K562 (cell line): Measurements from ENCODE around the gene RBPMS2. TPM values are rescaled to one million over a fixed set of nuclear protein-coding genes. Genes with fewer than 3 reads are reported as not detected.

ENCODE experiments used
- ATAC-seq: fragments of 200-7000 bp; cut with Tn5 transposase; 3 replicates; pipeline ENCODE4 v1.9.1; 2020; ENCODE audit warnings: moderate library complexity
- BruUV-seq: library from RNA; stranded (reverse); fragments of 400-500 nt; replicated peaks from 2 replicates; lab custom pipeline; 2021; lab: Mats Ljungman, UMichigan
- CTCF ChIA-PET: fragments of 300-600 bp; formaldehyde crosslinking; extraction: SDS; loops from one replicate; lab custom pipeline; 2021; ENCODE audit warnings: low intra/inter-chr PET ratio; lab: Yijun Ruan, JAX
- POLR2A ChIA-PET: fragments of 300-600, 350-650 bp; sonication (Branson Sonifier 250); formaldehyde crosslinking; extraction: SDS; loops from one replicate; lab custom pipeline; 2021; ENCODE audit warnings: antibody characterized with exemption, inconsistent platforms; lab: Yijun Ruan, JAX
- DNase-seq, 4 experiments: peaks; one replicate each; pipeline versions ENCODE4 v3.0.0 to v3.0.0-alpha.2; 2011 to 2018; ENCODE audit warnings: low spot score in 3 of 4, mixed read lengths in 3 of 4; ENCODE audit errors: extremely low read depth in 1 of 4
- FAIRE-seq: peaks from 2 replicates; lab custom pipeline; 2011; peaks lifted over from hg19 to GRCh38; lab: Jason Lieb, UNC
- H2AFZ ChIP-seq: 2 replicates; pipeline ENCODE4 v1.6.0; 2011; ENCODE audit warnings: low read depth, low read length, control low read depth, inconsistent platforms
- H3K27ac ChIP-seq: fragments of 200-600 bp; 3 replicates; pipeline ENCODE4 v1.8.0; 2011; ENCODE audit warnings: low read depth, mild to moderate bottlenecking, control low read depth, inconsistent platforms, low read length, moderate library complexity, mixed read lengths; ENCODE audit errors: extremely low read depth
- H3K27me3 ChIP-seq, 2 experiments: fragments of 300-600 bp in 1 of 2; 2 replicates in 1 of 2; 3 replicates in 1 of 2; pipeline versions ENCODE4 v1.6.0 to v1.8.0; 2011; ENCODE audit warnings: inconsistent platforms in 2 of 2, low read length in 2 of 2, mild to moderate bottlenecking in 1 of 2, mixed read lengths in 1 of 2, moderate library complexity in 1 of 2; ENCODE audit not compliant: control insufficient read depth in 2 of 2, insufficient read depth in 2 of 2
- H3K36me3 ChIP-seq: fragments of 300-600 bp; 3 replicates; pipeline ENCODE4 v1.8.0; 2011; ENCODE audit warnings: mild to moderate bottlenecking, low read length, inconsistent platforms; ENCODE audit not compliant: control insufficient read depth, insufficient read depth
- H3K4me1 ChIP-seq, 2 experiments: fragments of 200-600 bp in 1 of 2; replicated peaks in 1 of 2; 2 replicates in 1 of 2; 3 replicates in 1 of 2; pipeline versions ENCODE4 v1.5.1 to v1.8.0; 2011; ENCODE audit warnings: inconsistent platforms in 2 of 2, low read length in 2 of 2, mild to moderate bottlenecking in 1 of 2, mixed read lengths in 1 of 2, moderate library complexity in 1 of 2; ENCODE audit not compliant: control insufficient read depth in 2 of 2, insufficient read depth in 2 of 2
- H3K4me2 ChIP-seq: 2 replicates; pipeline ENCODE4 v1.6.1; 2011; ENCODE audit warnings: low read length, control low read depth, inconsistent platforms, mixed read lengths; ENCODE audit not compliant: insufficient read depth
- H3K4me3 ChIP-seq: fragments of 200-600 bp; sonication (generic), shearing (Covaris generic); 2 replicates; pipeline ENCODE4 v1.5.1; 2016; ENCODE audit warnings: control low read depth, inconsistent platforms
- H3K79me2 ChIP-seq: fragments of 200-600 bp; 3 replicates; pipeline ENCODE4 v1.8.0; 2011; ENCODE audit warnings: low read length, inconsistent platforms; ENCODE audit not compliant: control insufficient read depth, insufficient read depth
- H3K9ac ChIP-seq, 2 experiments: 2 replicates each; pipeline versions ENCODE4 v1.6.0 to v1.6.1; 2011; ENCODE audit warnings: low read depth in 2 of 2, low read length in 2 of 2, control low read depth in 1 of 2, inconsistent platforms in 1 of 2, mild to moderate bottlenecking in 1 of 2, mixed read lengths in 1 of 2; ENCODE audit not compliant: insufficient read depth in 1 of 2
- H3K9me1 ChIP-seq: one replicate; pipeline ENCODE4 v1.6.0; 2011; ENCODE audit warnings: inconsistent platforms, mild to moderate bottlenecking, low read length, moderate library complexity; ENCODE audit not compliant: control insufficient read depth, insufficient read depth
- H3K9me3 ChIP-seq: replicated peaks from 2 replicates; pipeline ENCODE4 v1.5.1; 2011; ENCODE audit warnings: low read depth, low read length, inconsistent platforms; ENCODE audit not compliant: control insufficient read depth, insufficient read depth
- H4K20me1 ChIP-seq: replicated peaks from 2 replicates; pipeline ENCODE4 v1.6.1; 2011; ENCODE audit warnings: low read length, inconsistent platforms, mixed read lengths; ENCODE audit not compliant: control insufficient read depth, insufficient read depth
- ARID3B ChIP-seq: fragments of 250-450 bp; sonication (Bioruptor Pico); IDR thresholded peaks from 2 replicates; pipeline ENCODE4 v1.4.0; 2020; ENCODE audit warnings: borderline replicate concordance
- ARNT ChIP-seq, 2 experiments: fragments of 450-650 bp; IDR thresholded peaks; 2 replicates each; pipeline ENCODE4 v1.6.1; 2016; ENCODE audit warnings: mild to moderate bottlenecking in 1 of 2
- HCFC1 ChIP-seq: IDR thresholded peaks from 2 replicates; pipeline ENCODE4 v1.6.1; 2012; ENCODE audit warnings: low read depth, low read length, improper control_type of control experiment
- HINFP ChIP-seq: fragments of 450-650 bp; conservative IDR thresholded peaks from 2 replicates; pipeline ENCODE4 v1.6.1; 2016; ENCODE audit warnings: missing genetic modification characterization, low read depth, mild to moderate bottlenecking, control low read depth, missing compliant biosample characterization
- HNRNPLL ChIP-seq: fragments of 200-400 bp; formaldehyde crosslinking; IDR thresholded peaks from 2 replicates; pipeline ENCODE4 v1.6.1; 2017; ENCODE audit warnings: low read length, low read depth, mild to moderate bottlenecking; ENCODE audit not compliant: poor library complexity, severe bottlenecking
- PCBP2 ChIP-seq: fragments of 200-400 bp; formaldehyde crosslinking; IDR thresholded peaks from 2 replicates; pipeline ENCODE4 v1.6.1; 2018; ENCODE audit warnings: low read length, low read depth, mild to moderate bottlenecking, moderate library complexity; ENCODE audit not compliant: poor library complexity, severe bottlenecking
- ZNF778 ChIP-seq: fragments of 450-650 bp; formaldehyde crosslinking; IDR thresholded peaks from 2 replicates; pipeline ENCODE4 v1.4.0; 2020; ENCODE audit warnings: mild to moderate bottlenecking, moderate library complexity
- WGBS: fragments of 100-300 bp; shearing (Covaris generic); methylation state at CpG from one replicate; pipeline ENCODE4 v1.1.6; 2016; ENCODE audit warnings: low coverage, mixed read lengths; ENCODE audit not compliant: insufficient coverage; ENCODE audit errors: missing lambda C conversion rate; 5-methylcytosine and 5-hydroxymethylcytosine counted together
- in situ Hi-C: fragments of 300-500 bp; cut with MboI; formaldehyde crosslinking; loops from 4 replicates; pipeline ENCODE4 v1.15.0; 2018; ENCODE audit warnings: inconsistent platforms, mixed read lengths
- intact Hi-C: fragments of 100-400 bp; cut with micrococcal nuclease; formaldehyde crosslinking; loops from 2 replicates; pipeline ENCODE4 v1.14.2; 2022
- polyA plus RNA-seq, 8 experiments: library from polyadenylated mRNA; depleted of rRNA in 4 of 8; stranded (reverse) in 5 of 8; unstranded in 3 of 8; fragments of >200 nt; fragmentation: Nextera tagmentation in 2 of 8; fragmentation: Illumina TruSeq in 1 of 8; extraction: Ambion mirVana in 2 of 8; extraction: Trizol in 1 of 8; gene quantifications; 2 replicates each; pipeline versions ENCODE4 v1.2.1 to v1.2.3, GENCODE V29; 2011 to 2014; ENCODE audit warnings: inconsistent platforms in 1 of 8, missing spikeins in 1 of 8
- total RNA-seq, 7 experiments: library from RNA; depleted of rRNA in 6 of 7; stranded (reverse); fragments of >200 nt in 6 of 7; fragmentation: Illumina TruSeq in 2 of 7; extraction: Trizol in 2 of 7; gene quantifications; 2 replicates each; pipeline versions ENCODE4 v1.2.1 to v1.2.3, GENCODE V29; 2011 to 2021; ENCODE audit warnings: low replicate concordance in 1 of 7
- TF ChIP-seq, protein P1 (sequence below): fragments of 450-650 bp; IDR thresholded peaks from 2 replicates; pipeline ENCODE4 v1.7.1; 2018; ENCODE audit warnings: mild to moderate bottlenecking, low read depth; ENCODE audit not compliant: partially characterized antibody

The RBPMS2 gene
- total and polyA plus RNA-seq, 9 of the 15 experiments (the other 6 are each of a cell fraction or from before 2014, with no cell fraction given) = 0.11 to 2.6 (median 0.37) TPM; not detected in 1

GRCh38 chr15:64746921-64747320 is 28.5 kb downstream of the RBPMS2 start:
- Histone ChIP-seq H3K9me3 (no peaks in the 10 kb centered on the region), H4K20me1 (no peaks in the 10 kb centered on the region; the same call in 1 of the 2 replicates), H3K27me3 (peaks cover 46 to 84% of the 10 kb centered on the region in 2 experiments), H3K79me2 (no peaks in the 10 kb centered on the region), H3K9me1 (no peaks in the 10 kb centered on the region), H3K4me3 (no peak overlapping the region), H3K9ac (no peak overlapping the region), H3K36me3 (no peaks in the 10 kb centered on the region), H3K4me2 (no peak overlapping the region), H2AFZ (no peak overlapping the region), H3K27ac (no peak overlapping the region), H3K4me1 (peaks cover 0 to 14% of the 10 kb centered on the region in 2 experiments; a peak in 3 of 5 replicates)
- no peak for ATAC-seq
- TF ChIP-seq HNRNPLL = no peak
- no peak for TF ChIP-seq HINFP (tag)
- no peak for TF ChIP-seq PCBP2
- TF ChIP-seq ARNT (IDR thresholded peaks at IDR 0.05) = no peak
- TF ChIP-seq HCFC1 = no peak
- no peak for TF ChIP-seq ARID3B (CRISPR knock-in tag)
- TF ChIP-seq ZNF778 (CRISPR knock-in tag) = no peak
- TF ChIP-seq, protein P1, sequence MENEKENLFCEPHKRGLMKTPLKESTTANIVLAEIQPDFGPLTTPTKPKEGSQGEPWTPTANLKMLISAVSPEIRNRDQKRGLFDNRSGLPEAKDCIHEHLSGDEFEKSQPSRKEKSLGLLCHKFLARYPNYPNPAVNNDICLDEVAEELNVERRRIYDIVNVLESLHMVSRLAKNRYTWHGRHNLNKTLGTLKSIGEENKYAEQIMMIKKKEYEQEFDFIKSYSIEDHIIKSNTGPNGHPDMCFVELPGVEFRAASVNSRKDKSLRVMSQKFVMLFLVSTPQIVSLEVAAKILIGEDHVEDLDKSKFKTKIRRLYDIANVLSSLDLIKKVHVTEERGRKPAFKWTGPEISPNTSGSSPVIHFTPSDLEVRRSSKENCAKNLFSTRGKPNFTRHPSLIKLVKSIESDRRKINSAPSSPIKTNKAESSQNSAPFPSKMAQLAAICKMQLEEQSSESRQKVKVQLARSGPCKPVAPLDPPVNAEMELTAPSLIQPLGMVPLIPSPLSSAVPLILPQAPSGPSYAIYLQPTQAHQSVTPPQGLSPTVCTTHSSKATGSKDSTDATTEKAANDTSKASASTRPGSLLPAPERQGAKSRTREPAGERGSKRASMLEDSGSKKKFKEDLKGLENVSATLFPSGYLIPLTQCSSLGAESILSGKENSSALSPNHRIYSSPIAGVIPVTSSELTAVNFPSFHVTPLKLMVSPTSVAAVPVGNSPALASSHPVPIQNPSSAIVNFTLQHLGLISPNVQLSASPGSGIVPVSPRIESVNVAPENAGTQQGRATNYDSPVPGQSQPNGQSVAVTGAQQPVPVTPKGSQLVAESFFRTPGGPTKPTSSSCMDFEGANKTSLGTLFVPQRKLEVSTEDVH = no peak
- DNase-seq = no peak
- 13% methylated on average over 7 of the region's 7 CpGs for WGBS
- ChIA-PET POLR2A (interaction anchor here (1.0 kb wide), 1 partner anchor 558 kb away, joined by 3 read pairs; the partner anchor contains the start of gene RNU5B-1), CTCF (no interaction called here)
- FAIRE-seq = no peak
- BruUV-seq = no TSS peak
- intact Hi-C loops = no loop called here
- in situ Hi-C loops = no loop called here
